HL-60 (cell line): ENCODE results near the gene GLIS1.

Experiments
- CTCF ChIP-seq: IDR thresholded peaks from one replicate; pipeline ENCODE4 v1.5.1; 2011; ENCODE audit warnings: low read length, control low read depth, inconsistent platforms; ENCODE audit not compliant: insufficient read depth
- POLR2AphosphoS5 ChIP-seq: IDR thresholded peaks from 2 replicates; pipeline ENCODE4 v1.6.1; 2012; ENCODE audit warnings: low read depth
- REST ChIP-seq: IDR thresholded peaks from 2 replicates; pipeline ENCODE4 v1.6.1; 2012; ENCODE audit warnings: low read depth; ENCODE audit not compliant: insufficient replicate concordance
- SPI1 ChIP-seq: IDR thresholded peaks from 2 replicates; pipeline ENCODE4 v1.6.1; 2012; ENCODE audit warnings: low read depth, mild to moderate bottlenecking, borderline replicate concordance

- no peak for TF ChIP-seq CTCF
- no peak for TF ChIP-seq REST
- TF ChIP-seq POLR2AphosphoS5: no peak
- TF ChIP-seq SPI1: no peak
Measured at GRCh38 chr1:53539711-53540603, 199.0 kb downstream of the GLIS1 start.
